ELR (cell line): ENCODE measurements around the gene MRPL39.

Experiments
- DNase-seq: peaks from one replicate; pipeline ENCODE4 v3.0.0-alpha.2; 2015; ENCODE audit warnings: low read depth

Gene MRPL39

DNA sequence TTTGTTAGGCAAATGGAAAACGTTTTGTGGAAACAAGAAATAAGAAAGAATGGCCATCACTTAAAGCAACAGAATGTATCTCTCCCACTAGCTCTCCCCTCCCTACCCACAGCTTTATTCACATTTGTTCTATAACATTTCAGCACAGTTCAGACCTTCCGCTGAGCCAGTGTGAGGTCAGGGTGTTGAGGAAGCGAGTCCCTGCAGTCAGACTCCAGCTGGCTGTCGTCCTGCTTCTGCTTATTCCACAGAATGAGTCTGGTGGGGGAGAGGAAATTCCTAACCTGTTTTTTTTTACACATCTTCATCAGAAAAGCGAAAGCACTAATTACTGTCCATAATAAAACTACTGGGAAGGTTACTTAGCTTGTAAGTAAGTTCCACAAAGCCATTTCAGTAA lies 39.0 kb downstream of the MRPL39 start:
- peak; percentile 49 for DNase-seq

DNA sequence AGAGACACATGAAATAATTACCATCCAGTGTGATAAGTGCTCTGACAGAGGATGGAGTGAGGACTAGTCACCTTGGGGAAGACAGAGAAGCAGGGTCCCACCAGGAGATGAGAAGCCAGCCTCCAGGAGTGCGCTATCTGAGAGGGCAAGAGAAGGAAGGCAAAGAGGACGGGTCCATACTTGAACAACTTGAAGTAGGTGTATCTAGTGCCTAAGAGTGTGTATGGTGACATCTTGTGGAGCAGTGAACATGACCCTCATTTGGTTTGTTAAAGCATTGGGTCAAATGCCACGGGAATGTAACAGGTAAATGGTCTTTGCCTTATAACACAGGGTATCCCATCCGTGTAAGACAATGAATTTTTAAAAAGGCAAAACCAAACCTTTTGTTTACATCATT lies 39.8 kb downstream of the MRPL39 start:
- DNase-seq: no peak

DNA sequence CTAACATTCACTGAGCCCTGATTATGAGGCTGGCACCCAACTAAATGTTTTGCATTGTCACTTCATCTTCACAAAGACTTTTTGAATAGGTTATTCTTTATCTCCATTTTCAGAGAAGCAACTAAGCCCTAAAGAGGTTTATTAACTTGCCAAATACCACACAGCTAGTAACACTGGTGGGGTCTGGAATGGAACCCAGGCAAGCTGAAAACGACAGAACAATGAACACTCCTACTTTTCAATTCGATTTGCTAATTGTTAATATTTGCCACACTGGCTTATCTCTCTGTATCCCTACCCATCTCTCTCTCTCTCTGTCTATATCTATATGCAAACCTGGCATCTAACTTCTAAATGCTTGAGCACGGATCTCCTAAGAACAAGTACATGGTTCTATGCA lies 40.6 kb downstream of the MRPL39 start:
- no peak for DNase-seq

DNA sequence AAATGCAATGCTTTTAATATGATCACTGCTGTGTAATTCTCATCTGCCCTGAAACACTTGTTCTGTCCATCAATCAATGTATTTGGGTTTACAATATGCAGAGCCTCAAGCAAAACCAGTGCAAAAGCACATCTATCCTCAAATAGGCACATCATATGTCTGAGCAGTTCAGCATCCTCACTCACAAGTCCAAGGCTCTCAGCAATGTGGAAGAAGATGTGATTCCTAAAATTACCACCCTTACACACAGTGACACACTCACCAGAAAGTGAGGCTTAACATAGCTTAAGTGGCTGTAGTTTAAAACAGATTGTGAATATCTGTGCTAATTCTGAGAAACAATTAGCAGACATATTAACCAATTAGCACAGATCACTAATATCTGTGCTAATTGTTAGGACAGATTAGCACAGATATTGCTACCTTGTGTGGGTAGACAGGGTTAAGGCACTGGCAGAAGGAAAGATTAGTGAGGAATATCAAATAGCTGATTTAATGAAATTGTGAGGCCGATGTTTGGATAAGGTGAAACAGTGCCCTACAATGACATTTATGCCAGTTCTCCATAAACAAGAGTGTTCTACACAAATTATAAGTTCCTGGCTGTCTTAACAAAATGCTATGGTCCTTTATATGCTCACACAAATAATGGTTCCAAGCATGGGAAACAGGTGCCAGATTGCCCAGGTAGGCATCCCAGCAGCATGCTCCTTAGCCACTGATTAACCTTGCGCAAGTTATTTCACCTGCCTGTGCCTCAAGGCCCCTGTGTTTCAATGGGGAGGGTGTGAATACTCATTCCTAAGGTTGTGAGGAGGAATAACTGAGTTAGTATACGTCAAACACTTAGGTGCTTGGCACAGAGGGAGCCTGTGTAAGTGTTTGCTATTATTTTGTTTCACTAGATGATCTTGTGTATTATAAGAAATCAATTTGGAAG lies 41.7 kb downstream of the MRPL39 start:
- DNase-seq: no peak

DNA sequence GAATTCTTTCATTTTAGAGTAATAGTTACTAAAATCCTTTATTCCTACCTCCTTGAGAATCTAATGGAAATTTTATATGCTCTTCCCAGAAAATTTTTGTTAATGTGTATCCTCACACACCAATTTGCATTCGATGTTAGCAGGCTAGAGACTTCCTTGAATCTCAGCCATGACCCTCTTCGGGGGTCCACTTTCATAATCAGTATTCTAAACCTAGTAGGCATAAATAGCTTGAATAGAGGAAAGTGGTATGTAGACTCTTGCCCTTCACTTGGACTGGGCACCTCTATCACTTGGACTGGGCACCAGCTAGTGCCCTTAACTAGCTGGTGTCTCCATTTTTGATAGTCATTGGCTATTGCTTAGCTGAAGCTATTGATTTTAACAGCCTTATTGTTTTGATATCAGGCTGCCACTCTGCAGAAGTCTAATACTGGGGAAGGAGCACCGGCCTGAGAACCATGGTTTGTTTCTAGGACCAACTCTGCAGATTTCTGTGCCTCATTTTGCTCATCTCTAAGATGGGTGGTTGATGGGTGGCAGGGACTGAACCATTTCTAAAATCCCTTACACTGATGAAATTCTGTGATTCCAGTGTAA lies 42.8 kb downstream of the MRPL39 start:
- DNase-seq: no peak

DNA sequence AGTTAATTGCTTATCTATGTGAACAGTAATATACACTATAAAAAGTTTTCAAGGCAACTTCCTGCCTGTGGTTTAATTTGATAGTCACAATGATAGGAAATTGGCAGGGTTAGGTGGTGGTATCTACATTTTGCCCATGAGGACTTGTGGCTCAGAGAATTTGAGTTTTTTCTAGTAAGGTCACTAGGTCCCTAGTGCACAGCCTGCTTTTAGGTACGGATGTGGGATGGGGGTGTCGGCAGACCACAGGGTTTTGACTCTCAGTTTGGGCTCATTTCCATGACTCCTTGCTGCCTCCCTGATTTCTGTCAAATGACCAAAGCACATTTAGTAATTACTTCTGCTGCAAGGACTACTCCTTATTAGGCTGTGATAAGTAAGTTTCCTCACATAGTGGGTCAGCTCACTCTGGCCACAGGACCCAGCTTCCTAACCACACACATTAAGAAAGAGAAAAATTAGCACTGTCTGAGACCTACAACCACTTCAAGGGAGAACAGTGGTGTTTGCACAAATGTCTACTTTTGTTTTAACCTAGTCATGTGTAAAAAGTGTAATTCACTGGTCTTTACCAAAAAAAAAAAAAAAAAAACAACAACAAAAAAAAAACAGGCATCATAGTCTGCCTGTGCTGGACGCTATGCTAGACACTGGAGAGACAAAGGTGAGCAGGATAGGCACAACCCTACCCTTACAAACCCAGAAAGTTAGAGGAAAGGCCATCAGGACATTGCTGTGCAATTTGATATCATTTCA lies 43.7 kb downstream of the MRPL39 start:
- DNase-seq: peak; percentile 28

DNA sequence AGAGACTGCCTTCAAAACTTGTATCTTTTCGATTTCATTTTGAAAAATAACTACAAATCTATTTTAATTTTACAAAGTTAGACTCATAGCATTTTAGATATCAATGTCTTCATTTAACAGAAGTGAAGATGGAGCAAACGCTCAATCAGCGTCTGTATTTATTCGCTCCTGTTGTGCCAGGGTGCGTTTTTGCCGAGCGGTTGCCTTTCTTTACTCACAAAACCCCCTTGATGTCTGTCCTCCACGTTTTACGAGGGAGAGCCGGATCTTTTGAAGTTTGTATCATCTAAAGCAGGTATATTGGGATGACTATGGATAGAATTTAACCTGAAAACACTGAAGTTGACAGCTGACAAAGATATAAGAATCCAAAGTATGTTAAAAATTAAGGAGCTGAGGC lies 44.6 kb downstream of the MRPL39 start:
- DNase-seq: no peak

DNA sequence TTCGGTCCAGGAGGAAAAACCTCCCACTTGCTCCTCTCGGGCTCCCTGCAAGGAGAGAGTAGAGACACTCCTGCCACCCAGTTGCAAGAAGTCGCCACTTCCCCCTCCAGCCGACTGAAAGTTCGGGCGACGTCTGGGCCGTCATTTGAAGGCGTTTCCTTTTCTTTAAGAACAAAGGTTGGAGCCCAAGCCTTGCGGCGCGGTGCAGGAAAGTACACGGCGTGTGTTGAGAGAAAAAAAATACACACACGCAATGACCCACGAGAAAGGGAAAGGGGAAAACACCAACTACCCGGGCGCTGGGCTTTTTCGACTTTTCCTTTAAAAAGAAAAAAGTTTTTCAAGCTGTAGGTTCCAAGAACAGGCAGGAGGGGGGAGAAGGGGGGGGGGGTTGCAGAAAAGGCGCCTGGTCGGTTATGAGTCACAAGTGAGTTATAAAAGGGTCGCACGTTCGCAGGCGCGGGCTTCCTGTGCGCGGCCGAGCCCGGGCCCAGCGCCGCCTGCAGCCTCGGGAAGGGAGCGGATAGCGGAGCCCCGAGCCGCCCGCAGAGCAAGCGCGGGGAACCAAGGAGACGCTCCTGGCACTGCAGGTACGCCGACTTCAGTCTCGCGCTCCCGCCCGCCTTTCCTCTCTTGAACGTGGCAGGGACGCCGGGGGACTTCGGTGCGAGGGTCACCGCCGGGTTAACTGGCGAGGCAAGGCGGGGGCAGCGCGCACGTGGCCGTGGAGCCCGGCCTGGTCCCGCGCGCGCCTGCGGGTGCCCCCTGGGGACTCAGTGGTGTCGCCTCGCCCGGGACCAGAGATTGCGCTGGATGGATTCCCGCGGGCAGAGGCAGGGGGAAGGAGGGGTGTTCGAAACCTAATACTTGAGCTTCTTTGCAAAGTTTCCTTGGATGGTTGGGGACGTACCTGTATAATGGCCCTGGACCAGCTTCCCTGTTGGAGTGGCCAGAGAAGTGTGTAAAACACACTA lies 45.3 kb downstream of the MRPL39 start:
- peak; percentile 88 for DNase-seq

DNA sequence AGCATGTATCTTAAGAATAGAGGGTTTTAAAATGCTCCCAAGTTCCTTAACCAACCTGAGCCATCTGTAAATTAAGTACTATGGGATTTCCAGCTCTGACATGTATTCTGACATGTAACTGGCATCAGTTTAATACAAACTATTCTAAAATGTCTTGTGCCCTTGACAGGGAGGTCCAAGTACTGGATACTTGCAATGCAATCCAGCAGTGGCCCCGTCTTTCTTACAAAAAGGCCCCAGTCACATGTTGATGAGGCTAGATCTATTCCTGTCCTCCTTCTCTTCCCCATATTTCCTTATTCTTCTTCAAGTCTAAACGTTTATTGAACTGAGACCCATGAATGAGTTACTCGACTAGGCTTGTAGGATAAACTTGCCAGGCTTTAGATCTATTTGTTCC lies 46.4 kb downstream of the MRPL39 start:
- DNase-seq: no peak

DNA sequence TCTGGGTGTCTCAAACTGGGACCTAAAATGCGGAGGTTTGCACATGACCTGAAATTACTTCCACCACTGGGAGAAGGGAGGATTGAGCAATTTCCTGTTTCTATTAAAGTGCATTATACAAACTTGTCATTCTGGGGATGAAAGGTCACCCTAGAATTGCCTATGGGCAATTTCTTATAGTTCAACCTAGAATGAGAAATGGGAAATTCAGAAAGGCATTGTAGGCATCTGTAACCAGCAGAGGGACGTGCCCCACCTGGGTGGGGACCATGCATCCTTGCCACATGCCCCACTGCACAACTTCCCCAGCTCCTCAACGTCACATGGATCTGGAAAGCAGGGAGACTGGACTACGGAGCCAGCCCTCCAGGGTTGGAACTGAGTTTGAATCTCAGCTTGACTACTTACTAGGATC lies 47.0 kb downstream of the MRPL39 start:
- DNase-seq: peak; percentile 49

DNA sequence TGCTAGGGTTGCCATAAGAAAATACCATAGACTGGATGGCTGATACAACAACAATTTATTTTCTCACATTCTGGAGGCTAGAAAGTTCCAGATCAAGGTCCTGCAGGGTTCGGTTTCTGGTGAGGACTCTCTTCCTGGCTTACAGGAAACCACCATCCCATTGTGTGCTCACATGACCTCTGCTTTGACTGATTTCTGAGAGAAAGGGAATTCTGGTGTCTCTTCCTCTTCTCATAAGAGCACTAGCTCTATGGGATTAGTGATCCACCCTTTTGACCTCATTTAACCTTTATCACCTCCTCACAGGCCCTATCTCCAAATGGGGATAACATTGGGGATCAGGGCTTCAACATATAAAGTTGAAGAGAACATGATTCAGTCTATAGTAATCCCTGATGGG lies 47.5 kb downstream of the MRPL39 start:
- no peak for DNase-seq

DNA sequence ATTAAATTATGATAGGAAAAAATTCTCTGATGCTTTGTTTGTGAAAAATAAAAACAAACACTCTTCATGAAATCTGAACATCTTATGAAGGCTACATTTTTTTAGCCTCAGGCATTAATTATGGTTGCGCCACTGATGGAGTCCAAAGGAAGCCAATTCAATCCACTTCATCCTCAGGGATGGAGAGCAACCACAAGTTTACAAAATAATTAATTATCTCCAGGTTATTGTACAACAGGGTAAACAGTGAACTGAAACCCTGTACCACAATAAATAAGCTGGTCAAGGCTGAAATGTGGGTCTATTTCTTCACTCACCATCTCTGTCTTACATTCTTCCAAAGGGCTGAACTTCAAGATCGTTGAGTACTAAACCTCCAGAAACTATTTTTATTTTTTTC lies 49.2 kb downstream of the MRPL39 start:
- no peak for DNase-seq

DNA sequence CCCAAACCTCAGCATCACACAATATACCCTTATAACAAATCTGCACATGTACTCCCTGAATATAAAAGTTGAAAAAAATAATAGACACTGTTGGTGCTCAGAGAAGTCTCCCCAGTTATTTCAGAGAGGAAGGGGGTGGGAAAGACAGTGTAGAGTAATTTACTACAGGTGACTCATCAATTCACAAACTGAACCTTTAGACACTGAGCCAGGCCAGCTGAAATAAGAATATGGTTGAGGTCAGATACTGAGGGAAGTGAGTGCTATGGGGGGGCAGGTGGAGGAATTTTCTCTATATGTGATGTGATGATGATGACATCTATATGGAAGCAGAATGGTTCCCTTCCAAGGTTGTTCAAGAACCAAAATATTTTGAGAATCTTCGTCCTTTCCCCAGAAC lies 50.1 kb downstream of the MRPL39 start:
- peak; percentile 65 for DNase-seq

DNA sequence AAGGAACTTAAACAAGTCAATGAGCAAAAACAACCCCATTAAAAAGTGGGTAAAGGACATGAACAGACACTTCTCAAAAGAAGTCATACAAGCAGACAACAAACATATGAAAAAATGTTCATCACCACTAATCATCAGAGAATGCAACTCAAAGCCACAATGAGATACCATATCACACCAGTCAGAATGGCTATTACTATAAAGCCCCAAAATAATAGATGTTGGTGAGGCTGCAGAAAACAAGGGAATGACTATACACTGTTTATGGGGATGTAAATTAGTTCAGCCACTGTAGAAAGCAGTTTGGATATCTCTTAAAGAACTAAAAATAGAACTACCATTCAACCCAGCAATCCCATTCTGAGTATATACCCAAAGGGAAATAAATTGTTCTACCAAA lies 51.2 kb downstream of the MRPL39 start:
- peak; percentile 50 for DNase-seq

DNA sequence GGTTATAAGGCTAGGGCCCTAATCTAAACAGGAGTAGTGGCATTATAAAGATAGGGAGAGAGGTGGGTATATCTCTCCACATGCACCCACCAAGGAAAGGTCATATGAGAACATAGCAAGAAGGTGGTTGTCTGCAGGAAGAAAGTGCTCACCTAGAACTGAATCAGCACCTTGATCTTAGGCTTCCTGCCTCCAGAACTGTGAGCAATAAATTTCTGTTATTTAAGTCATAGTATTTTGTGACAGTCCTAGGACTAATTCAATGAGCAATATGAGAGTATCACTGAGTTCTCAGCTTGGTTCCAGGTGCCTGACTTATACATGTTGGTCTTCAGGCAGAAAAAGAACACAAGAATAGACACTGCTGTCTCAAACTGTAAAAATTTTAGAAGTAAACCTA lies 51.8 kb downstream of the MRPL39 start:
- DNase-seq: no peak

DNA sequence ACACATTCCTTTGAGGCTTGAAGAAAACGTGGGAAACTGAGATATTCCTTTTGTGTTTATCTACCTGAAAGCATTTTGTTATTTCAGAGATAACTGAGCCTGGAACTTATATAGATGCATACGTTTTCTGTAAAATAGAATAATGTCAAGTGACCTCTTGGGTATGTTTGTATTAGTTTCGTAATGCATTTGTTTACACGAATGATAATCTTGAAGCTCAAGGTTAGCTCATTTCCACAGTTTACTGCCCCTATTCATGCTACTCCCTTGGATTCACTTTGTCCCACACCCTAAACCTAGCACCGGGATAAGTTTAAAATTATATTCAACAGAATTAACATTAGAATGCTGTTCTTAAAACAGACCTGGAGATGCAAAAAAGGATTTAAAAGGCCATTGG lies 54.4 kb downstream of the MRPL39 start:
- no peak for DNase-seq

DNA sequence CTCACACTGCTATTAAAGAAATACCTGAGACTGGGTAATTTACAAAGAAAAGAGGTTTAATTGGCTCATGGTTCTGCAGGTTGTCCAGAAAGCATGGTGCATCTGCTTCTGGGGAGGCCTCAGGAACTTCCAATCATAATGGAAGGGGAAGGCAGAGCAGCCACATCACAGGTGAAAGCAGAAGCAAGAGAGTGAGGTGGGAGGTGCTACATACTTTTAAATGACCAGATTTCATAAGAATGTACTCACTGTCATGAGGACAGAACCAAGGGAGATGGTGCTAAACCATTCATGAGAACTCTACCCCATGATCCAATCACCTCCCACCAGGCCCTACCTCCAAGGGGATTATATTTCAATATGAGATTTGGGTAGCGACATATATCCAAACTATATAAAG lies 55.7 kb downstream of the MRPL39 start:
- no peak for DNase-seq

DNA sequence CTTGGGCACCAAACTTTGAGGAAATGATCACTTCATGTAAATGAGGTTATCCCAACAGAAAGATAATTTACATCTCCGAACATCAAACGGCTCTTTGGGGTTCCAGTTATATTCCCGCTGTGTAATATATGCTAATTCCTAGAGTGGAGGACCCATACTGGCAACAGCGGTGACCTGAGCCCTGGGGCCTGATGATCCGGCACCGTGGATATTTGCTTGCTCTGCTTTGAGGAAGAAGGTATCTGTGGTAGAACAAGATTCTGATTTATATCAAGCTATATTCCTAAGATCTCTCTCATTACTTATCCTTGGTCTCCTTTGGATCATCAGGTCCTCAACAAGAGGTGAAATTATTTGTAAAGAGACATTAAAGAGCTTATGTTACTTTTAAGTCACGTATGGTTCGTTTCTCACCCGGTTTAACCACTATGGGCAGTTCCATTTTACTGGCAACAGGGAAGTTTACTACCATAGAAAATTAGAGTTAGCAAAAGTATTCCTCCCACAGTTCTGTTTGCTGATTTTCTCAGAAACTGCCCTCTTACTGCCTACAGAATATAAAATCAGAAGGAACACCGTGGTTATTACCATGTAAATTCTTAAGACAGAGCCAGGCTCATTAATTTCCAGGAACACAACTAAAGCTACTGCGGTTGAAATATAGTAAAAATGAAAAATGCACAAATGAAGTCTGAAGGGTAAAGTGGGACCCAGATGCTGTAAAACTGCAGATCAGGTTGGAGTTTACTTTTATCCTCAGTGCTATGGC lies 56.7 kb downstream of the MRPL39 start:
- no peak for DNase-seq

DNA sequence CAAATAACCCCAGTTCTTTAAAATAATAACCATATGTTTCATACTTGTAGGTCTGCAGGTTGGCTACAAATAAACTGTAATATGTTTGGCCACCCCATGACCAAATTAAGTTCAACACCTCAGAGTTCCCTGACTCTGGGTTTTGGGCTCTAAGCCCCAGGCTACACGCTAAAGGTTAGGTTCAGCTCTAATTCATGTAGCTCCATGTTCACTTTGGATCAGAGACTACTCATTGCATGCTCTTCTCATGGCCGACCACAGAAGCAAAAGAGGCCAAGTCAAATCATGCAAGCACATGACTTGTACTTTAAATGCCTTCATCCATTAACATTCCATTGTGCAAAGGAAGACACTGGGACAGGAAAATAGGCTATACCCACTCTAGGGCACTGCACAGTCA lies 66.2 kb downstream of the MRPL39 start:
- DNase-seq: no peak

DNA sequence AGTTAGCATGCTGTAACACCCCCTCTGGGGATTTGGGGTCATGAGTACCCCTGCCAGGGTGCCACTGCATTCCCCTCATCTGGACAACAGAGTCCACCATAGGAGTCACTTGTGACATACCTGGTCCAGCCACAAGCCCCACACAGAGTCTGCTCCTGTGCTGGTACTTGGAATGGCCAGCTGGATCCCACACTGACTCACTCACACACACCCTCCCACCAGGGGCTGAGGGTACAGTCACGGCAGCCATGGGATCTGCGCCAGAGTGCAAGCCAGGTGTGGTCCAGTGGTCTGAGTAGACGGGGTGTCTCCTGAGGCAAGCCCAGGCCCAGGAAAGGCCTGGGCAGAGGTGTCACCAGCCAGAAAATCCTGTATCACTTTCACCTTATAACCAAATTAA lies 67.7 kb downstream of the MRPL39 start:
- DNase-seq: no peak

DNA sequence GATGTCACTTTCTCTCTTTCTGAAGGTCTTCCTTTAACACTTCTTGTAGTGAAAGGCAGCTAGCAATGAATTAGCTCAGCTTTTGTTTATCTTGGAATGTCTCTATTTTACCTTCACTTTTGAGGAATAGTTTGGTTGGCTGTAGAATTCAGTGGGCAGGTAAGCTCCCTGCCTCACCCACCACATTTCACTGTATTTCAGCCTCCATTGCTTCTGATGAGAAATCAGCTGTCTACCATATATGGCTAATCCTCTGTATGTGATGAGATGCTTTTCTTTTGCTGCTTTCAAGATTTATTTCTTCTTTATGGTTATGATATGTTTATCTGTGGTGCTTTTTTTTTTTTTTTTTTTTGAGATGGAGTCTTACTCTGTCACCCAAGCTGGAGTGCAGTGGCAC lies 70.1 kb downstream of the MRPL39 start:
- no peak for DNase-seq
